D721Med (cell line): Measurements from ENCODE around the gene ICAM2.

Experiments used
- DNase-seq: peaks from one replicate; pipeline ENCODE4 v3.0.0; 2011; ENCODE audit warnings: low spot score; ENCODE audit not compliant: insufficient read length
- FAIRE-seq: peaks from 2 replicates; lab custom pipeline; 2011; peaks lifted over from hg19 to GRCh38; lab: Jason Lieb, UNC
- TF ChIP-seq, protein P1 (sequence below): IDR thresholded peaks from 2 replicates; pipeline ENCODE4 v1.5.1; 2012; ENCODE audit warnings: mild to moderate bottlenecking, control low read depth; ENCODE audit not compliant: insufficient read depth; ENCODE audit errors: missing control alignments

ICAM2 gene

GRCh38 chr17:63956296-63956920 lies 64.0 kb downstream of the ICAM2 start:
- DNase-seq = no peak
- TF ChIP-seq, protein P1, sequence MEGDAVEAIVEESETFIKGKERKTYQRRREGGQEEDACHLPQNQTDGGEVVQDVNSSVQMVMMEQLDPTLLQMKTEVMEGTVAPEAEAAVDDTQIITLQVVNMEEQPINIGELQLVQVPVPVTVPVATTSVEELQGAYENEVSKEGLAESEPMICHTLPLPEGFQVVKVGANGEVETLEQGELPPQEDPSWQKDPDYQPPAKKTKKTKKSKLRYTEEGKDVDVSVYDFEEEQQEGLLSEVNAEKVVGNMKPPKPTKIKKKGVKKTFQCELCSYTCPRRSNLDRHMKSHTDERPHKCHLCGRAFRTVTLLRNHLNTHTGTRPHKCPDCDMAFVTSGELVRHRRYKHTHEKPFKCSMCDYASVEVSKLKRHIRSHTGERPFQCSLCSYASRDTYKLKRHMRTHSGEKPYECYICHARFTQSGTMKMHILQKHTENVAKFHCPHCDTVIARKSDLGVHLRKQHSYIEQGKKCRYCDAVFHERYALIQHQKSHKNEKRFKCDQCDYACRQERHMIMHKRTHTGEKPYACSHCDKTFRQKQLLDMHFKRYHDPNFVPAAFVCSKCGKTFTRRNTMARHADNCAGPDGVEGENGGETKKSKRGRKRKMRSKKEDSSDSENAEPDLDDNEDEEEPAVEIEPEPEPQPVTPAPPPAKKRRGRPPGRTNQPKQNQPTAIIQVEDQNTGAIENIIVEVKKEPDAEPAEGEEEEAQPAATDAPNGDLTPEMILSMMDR = no peak
- FAIRE-seq = no peak

DNA sequence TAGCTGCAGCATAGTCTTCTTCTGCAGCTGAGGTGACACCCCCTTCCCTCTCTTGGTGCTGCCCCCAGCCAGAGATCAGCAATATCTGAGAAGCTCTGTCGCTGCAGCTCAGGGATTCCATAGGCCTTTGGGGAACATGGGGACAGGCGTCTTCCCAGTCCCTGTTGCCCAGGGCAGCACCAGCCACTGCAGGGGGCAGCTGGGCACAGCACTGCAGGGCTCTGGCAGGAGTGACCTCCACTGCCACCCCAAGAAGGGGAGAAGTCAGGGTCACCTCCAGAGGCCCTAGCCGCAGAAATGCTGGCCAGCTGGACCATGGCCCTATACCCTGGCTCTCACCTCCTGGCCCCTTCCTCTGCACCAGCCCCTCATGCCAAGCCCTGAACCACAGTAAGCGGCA lies 64.6 kb downstream of the ICAM2 start:
- FAIRE-seq = no peak
- TF ChIP-seq, protein P1 = no peak
- DNase-seq = no peak

- TF ChIP-seq, protein P1 = no peak
- FAIRE-seq (no peak), DNase-seq (no peak)
Measured at GRCh38 chr17:63955232-63955631, 65.2 kb downstream of the ICAM2 start.

GRCh38 chr17:63954402-63955063 lies 65.9 kb downstream of the ICAM2 start:
- DNase-seq (no peak), FAIRE-seq (no peak)
- TF ChIP-seq, protein P1 = no peak
